Activated CD4-positive, alpha-beta T cell treated with anti-CD3 and anti-CD28 coated beads for 4 hours (primary cell): ENCODE results near the gene GHDC.
A peak's percentile ranks its signal among the peaks of the same experiment; 100 is the strongest.
"Not testable (repeated sequence)": the region's sequence is repeated elsewhere in the genome, so short reads cannot be mapped to it uniquely, and the experiment has no call there.

Experiments used
- DNase-seq, 2 donors: peaks; one replicate each; pipeline ENCODE4 v3.0.0-alpha.2; 2020

GHDC gene

GRCh38 chr17:42193969-42194899, at the start of gene GHDC:
Gene GHDC (minus strand): TSS chr17:42194494. CDS start chr17:42193581, 913 bp downstream.
- peak; percentile 72 to 75 for DNase-seq

- DNase-seq, result no peak
These were observed 49.2 kb upstream of the GHDC start for GRCh38 chr17:42243493-42243982.

- no peak for DNase-seq
These were observed 47.6 kb upstream of the GHDC start for GRCh38 chr17:42241871-42242270.

- not testable (repeated sequence) for DNase-seq
These were observed 46.6 kb upstream of the GHDC start for GRCh38 chr17:42240863-42241262.

- DNase-seq, result no peak
These were observed 45.9 kb upstream of the GHDC start for GRCh38 chr17:42240201-42240600.

GRCh38 chr17:42239576-42239975, 45.3 kb upstream of the GHDC start:
- DNase-seq, result not testable (repeated sequence)

GRCh38 chr17:42236760-42237159, 42.5 kb upstream of the GHDC start:
- no peak for DNase-seq

- DNase-seq, result no peak
These were observed 39.7 kb upstream of the GHDC start for GRCh38 chr17:42233994-42234393.

GRCh38 chr17:42233156-42233555, 38.9 kb upstream of the GHDC start:
- no peak for DNase-seq

- no peak for DNase-seq
These were observed 35.9 kb upstream of the GHDC start for GRCh38 chr17:42230225-42230624.

- DNase-seq, result no peak
These were observed 33.8 kb upstream of the GHDC start for GRCh38 chr17:42227849-42228700.

- no peak for DNase-seq
These were observed 31.4 kb upstream of the GHDC start for GRCh38 chr17:42225646-42226045.

GRCh38 chr17:42224651-42225050, 30.4 kb upstream of the GHDC start:
- no peak for DNase-seq

- DNase-seq, result peak; percentile 50 to 63
These were observed 27.8 kb upstream of the GHDC start for GRCh38 chr17:42221886-42222745.

- not testable (repeated sequence) for DNase-seq
These were observed 25.0 kb upstream of the GHDC start for GRCh38 chr17:42219280-42219679.

- DNase-seq, result no peak
These were observed 19.9 kb upstream of the GHDC start for GRCh38 chr17:42214156-42214555.

- DNase-seq, result no peak
These were observed 18.1 kb upstream of the GHDC start for GRCh38 chr17:42212382-42212781.

- DNase-seq, result not testable (repeated sequence)
These were observed 17.6 kb upstream of the GHDC start for GRCh38 chr17:42211921-42212341.

GRCh38 chr17:42210046-42210445, 15.8 kb upstream of the GHDC start:
- no peak for DNase-seq

- not testable (repeated sequence) for DNase-seq
These were observed 11.9 kb upstream of the GHDC start for GRCh38 chr17:42206153-42206612.

GRCh38 chr17:42203354-42203753, 9.1 kb upstream of the GHDC start:
- no peak for DNase-seq

GRCh38 chr17:42202696-42203095, 8.4 kb upstream of the GHDC start:
- DNase-seq, result no peak
